ENCODE data around the gene HOXA2.

DNA sequence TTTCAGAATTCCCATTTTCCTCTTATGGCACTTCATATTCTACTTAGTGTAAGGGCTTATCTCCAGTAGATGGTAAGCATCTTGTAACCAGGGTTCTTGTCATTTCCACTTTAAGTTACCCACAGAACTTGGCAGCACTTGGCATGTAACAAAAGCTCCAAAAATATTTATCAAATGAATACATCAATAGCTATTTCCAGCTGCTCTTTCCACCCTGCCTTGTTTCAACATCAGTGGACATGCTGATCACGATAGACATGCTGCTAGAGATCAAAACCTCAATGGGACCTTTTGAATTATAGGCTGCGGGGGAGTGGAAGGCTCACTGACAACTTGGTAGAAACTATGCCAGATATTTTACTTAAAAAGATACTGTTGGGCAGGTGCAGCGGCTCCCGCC, 39.5 kb downstream of the HOXA2 start:
- TF ChIP-seq SP1 (IDR thresholded peaks at IDR 0.05) (no peak), FOXM1 (IDR thresholded peaks at IDR 0.05; ENCODE audit: borderline replicate concordance) (no peak), SUZ12 (IDR thresholded peaks at IDR 0.05) (no peak), FOXK2 (IDR thresholded peaks at IDR 0.05) (no peak), PKNOX1 (IDR thresholded peaks at IDR 0.05) (no peak), ARNT (IDR thresholded peaks at IDR 0.05) (no peak)
